Activated B cell treated with CpG ODN at 0.5 μM for 24 hours (primary cell): ENCODE results near the gene ABCA7. TPM values are rescaled to one million over a fixed set of nuclear protein-coding genes. Genes with fewer than 3 reads are reported as not detected.

Source experiments
- ATAC-seq: fragments of 200-7000 bp; cut with Tn5 transposase; one replicate; pipeline ENCODE4 v1.10.0; 2021; ENCODE audit warnings: low read depth, mild to moderate bottlenecking, moderate library complexity
- CTCF ChIA-PET: fragments of 350-600 bp; sonication (Branson Sonifier 250); formaldehyde crosslinking; loops from one replicate; lab custom pipeline; 2021; ENCODE audit warnings: antibody characterized with exemption; lab: Charles Lee
- POLR2A ChIA-PET: fragments of 350-600 bp; sonication (Branson Sonifier 250); formaldehyde crosslinking; loops from one replicate; lab custom pipeline; 2021; ENCODE audit warnings: antibody characterized with exemption; lab: Charles Lee
- DNase-seq: peaks from one replicate; pipeline ENCODE4 v3.0.0; 2022
- H3K27ac Mint-ChIP-seq: one replicate; pipeline ENCODE4 v1.8.0; 2020; ENCODE audit warnings: mixed read lengths
- H3K27me3 Mint-ChIP-seq: one replicate; pipeline ENCODE4 v1.8.0; 2021; ENCODE audit warnings: mixed read lengths
- H3K36me3 Mint-ChIP-seq: one replicate; pipeline ENCODE4 v1.8.0; 2021; ENCODE audit warnings: low read depth, mixed read lengths
- H3K4me1 Mint-ChIP-seq: one replicate; pipeline ENCODE4 v1.8.0; 2021; ENCODE audit warnings: mixed read lengths
- H3K4me3 Mint-ChIP-seq: one replicate; pipeline ENCODE4 v1.8.0; 2020; ENCODE audit warnings: mild to moderate bottlenecking, mixed read lengths
- H3K9me3 Mint-ChIP-seq: one replicate; pipeline ENCODE4 v1.8.0; 2020; ENCODE audit warnings: mixed read lengths
- intact Hi-C: fragments of 100-400 bp; cut with micrococcal nuclease; formaldehyde crosslinking; loops from one replicate; pipeline ENCODE4 v1.15.1; 2024
- total RNA-seq: library from RNA; stranded (reverse); gene quantifications from 2 replicates; pipeline ENCODE4 v1.2.3, GENCODE V29; 2022
- TF ChIP-seq, protein P1 (sequence below): fragments of 200-600 bp; IDR thresholded peaks from one replicate; pipeline ENCODE4 v1.8.0; 2022; ENCODE audit warnings: antibody characterized with exemption, mild to moderate bottlenecking

The ABCA7 gene, protein sequence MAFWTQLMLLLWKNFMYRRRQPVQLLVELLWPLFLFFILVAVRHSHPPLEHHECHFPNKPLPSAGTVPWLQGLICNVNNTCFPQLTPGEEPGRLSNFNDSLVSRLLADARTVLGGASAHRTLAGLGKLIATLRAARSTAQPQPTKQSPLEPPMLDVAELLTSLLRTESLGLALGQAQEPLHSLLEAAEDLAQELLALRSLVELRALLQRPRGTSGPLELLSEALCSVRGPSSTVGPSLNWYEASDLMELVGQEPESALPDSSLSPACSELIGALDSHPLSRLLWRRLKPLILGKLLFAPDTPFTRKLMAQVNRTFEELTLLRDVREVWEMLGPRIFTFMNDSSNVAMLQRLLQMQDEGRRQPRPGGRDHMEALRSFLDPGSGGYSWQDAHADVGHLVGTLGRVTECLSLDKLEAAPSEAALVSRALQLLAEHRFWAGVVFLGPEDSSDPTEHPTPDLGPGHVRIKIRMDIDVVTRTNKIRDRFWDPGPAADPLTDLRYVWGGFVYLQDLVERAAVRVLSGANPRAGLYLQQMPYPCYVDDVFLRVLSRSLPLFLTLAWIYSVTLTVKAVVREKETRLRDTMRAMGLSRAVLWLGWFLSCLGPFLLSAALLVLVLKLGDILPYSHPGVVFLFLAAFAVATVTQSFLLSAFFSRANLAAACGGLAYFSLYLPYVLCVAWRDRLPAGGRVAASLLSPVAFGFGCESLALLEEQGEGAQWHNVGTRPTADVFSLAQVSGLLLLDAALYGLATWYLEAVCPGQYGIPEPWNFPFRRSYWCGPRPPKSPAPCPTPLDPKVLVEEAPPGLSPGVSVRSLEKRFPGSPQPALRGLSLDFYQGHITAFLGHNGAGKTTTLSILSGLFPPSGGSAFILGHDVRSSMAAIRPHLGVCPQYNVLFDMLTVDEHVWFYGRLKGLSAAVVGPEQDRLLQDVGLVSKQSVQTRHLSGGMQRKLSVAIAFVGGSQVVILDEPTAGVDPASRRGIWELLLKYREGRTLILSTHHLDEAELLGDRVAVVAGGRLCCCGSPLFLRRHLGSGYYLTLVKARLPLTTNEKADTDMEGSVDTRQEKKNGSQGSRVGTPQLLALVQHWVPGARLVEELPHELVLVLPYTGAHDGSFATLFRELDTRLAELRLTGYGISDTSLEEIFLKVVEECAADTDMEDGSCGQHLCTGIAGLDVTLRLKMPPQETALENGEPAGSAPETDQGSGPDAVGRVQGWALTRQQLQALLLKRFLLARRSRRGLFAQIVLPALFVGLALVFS (N-terminal part only)
- total RNA-seq: 164 and 188 TPM in 2 replicates

DNA sequence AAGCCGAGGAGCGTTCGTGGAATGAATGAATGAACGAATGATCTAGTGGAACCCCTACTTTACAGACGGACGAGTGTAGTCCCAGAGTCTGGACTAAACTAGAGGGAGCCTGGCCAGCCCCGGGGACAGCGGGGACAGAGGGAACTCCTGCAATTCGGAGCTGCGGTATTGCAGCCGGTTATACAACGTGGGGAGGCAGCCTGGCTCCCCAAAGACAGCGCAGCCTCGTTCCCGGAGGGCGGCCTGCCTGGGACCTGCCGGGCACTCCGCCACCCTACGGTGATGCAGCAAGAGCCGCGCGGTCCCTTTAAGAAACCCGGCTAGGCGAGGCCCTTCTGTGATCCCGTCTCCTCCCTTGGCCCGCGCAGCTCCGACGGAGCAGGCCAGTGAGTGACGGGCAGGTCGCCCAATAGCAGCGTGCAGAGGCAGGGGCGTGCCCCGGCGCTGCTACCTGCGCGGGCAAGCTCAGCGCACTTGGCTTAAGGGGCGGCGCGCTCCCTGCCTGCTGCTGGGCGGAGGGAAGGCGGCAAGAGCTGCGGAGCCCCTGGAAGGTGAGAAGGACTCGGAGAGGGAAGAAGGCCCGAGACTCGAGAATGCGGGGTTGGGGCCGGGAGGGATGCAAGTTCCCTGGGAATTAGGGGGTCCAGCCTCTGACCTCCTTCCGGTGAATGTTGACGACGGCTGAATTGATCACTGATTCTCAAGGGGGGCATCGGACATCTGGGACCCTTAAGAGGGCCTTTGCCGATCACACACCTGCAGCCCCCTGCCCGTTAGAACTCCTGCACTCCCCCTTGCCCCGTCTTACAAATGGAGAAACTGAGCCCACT, at the start of gene ABCA7:
Gene ABCA7 (plus strand): TSS at position 462 of the 830 bp plus-strand sequence. CDS start 1,255 bp downstream, outside the sequence.
- Mint-ChIP-seq H3K4me1 (peaks cover 61% of the 10 kb centered on the region), H3K27me3 (no peaks in the 10 kb centered on the region), H3K27ac (peak within 1 kb of the TSS; percentile 96), H3K9me3 (no peaks in the 10 kb centered on the region), H3K36me3 (peaks cover 52% of the 10 kb centered on the region), H3K4me3 (peak within 1 kb of the TSS; percentile 98)
- TF ChIP-seq, protein P1, sequence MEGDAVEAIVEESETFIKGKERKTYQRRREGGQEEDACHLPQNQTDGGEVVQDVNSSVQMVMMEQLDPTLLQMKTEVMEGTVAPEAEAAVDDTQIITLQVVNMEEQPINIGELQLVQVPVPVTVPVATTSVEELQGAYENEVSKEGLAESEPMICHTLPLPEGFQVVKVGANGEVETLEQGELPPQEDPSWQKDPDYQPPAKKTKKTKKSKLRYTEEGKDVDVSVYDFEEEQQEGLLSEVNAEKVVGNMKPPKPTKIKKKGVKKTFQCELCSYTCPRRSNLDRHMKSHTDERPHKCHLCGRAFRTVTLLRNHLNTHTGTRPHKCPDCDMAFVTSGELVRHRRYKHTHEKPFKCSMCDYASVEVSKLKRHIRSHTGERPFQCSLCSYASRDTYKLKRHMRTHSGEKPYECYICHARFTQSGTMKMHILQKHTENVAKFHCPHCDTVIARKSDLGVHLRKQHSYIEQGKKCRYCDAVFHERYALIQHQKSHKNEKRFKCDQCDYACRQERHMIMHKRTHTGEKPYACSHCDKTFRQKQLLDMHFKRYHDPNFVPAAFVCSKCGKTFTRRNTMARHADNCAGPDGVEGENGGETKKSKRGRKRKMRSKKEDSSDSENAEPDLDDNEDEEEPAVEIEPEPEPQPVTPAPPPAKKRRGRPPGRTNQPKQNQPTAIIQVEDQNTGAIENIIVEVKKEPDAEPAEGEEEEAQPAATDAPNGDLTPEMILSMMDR: no peak
- ChIA-PET CTCF (interaction anchor here (0.6 to 4.2 kb wide), 5 partner anchors 13 to 204 kb away, joined by 3 to 15 read pairs (median 5); partner anchors contain the start of genes ARHGAP45, CNN2 and RNU6-2), POLR2A (interaction anchor here (0.7 to 9.9 kb wide), 25 partner anchors 9 to 235 kb away, joined by 3 to 365 read pairs (median 6); partner anchors contain the start of genes ARHGAP45, CIRBP, CNN2 and FAM174C)
- ATAC-seq (peak; percentile 78), DNase-seq (peak; percentile 99)
- intact Hi-C loops: loop anchor here (1.0 to 2.0 kb wide), 4 partner anchors 17 to 55 kb away; partner anchors contain the start of genes ARHGAP45 and POLR2E

DNA sequence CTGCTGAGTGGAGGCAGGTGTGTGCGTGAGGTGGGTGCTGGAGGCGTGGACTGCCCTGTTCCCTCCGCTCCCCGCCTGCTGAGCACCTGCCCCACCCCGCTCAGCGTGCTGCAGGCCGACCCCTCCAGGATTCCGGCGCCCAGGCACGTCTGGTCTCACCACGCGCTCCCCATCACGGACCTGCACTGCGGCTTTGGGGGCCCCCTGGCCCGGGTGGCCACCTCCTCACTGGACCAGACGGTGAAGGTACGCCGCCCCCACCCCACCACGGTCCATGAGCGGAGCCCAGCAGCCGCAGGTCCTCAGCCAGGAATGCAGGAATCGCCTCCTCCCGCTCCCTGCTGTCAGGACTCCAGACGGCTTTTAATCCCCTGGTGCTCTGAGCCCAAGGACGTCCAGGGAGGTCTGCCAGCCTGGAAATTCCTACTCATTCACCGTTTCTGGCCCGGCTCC, 49.8 kb upstream of the ABCA7 start:
- intact Hi-C loops: no loop called here
- no peaks in the 10 kb centered on the region for H3K9me3 Mint-ChIP-seq
- H3K36me3 Mint-ChIP-seq: peaks cover 45% of the 10 kb centered on the region
- DNase-seq (no peak), ATAC-seq (no peak)
- no peak overlapping the region for H3K27ac Mint-ChIP-seq
- no peaks in the 10 kb centered on the region for H3K27me3 Mint-ChIP-seq
- TF ChIP-seq, protein P1: no peak
- POLR2A ChIA-PET: no interaction called here
- peaks cover 5% of the 10 kb centered on the region for H3K4me1 Mint-ChIP-seq
- CTCF ChIA-PET: no interaction called here
- H3K4me3 Mint-ChIP-seq: no peak overlapping the region

DNA sequence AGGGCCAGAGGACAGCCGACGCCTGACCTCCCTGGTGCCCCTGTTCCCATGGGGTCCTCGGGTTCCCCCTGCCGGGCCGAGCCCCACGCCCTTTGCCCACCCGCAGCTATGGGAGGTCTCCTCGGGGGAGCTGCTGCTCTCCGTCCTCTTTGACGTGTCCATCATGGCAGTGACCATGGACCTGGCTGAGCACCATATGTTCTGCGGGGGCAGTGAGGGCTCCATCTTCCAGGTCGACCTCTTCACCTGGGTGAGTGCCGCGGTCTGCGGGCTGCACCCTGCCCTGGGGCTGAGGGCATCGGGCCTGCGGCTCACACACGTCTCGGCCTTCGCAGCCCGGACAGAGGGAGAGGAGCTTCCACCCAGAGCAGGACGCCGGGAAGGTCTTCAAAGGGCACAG, 49.2 kb upstream of the ABCA7 start:
- DNase-seq (no peak), ATAC-seq (no peak)
- Mint-ChIP-seq H3K9me3 (no peaks in the 10 kb centered on the region), H3K4me3 (no peak overlapping the region), H3K27ac (no peak overlapping the region), H3K27me3 (no peaks in the 10 kb centered on the region), H3K4me1 (peaks cover 3% of the 10 kb centered on the region), H3K36me3 (peaks cover 44% of the 10 kb centered on the region)
- TF ChIP-seq, protein P1: no peak
- intact Hi-C loops: no loop called here
- POLR2A ChIA-PET: no interaction called here
- CTCF ChIA-PET: no interaction called here

DNA sequence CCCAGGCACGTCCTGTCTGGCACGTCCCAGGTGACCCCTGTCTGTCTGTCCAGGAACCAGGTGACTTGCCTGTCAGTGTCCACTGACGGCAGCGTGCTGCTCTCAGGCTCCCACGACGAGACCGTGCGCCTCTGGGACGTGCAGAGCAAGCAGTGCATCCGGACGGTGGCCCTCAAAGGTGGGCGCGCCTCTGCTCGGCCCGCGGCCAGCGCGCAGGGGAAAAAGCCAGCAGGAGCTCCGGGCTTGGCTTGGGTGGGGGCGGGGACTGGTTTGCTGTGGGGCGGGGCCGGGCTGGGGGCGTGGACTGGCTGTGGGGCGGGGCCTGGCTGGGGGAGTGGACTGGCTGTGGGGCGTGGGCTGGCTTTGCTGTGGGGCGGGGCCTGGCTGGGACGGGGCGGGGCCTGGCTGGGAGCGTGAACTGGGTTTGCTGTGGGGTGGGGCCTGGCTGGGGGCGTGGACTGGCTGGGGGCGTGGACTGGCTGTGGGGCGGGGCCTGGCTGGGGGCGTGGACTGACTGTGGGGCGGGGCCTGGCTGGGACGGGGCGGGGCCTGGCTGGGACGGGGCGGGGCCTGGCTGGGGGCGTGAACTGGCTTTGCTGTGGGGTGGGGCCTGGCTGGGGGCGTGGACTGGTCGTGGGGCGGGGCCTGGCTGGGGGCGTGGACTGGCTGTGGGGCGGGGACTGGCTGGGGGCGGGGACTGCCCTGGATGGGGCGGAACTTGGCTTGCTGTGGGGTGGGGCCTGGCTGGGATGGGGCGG, 48.6 kb upstream of the ABCA7 start:
- Mint-ChIP-seq H3K9me3 (no peaks in the 10 kb centered on the region), H3K27ac (no peak overlapping the region), H3K4me3 (no peak overlapping the region), H3K27me3 (peaks cover 1% of the 10 kb centered on the region), H3K4me1 (peaks cover 4% of the 10 kb centered on the region), H3K36me3 (peaks cover 43% of the 10 kb centered on the region)
- DNase-seq (no peak), ATAC-seq (peak; percentile 67)
- intact Hi-C loops: no loop called here
- TF ChIP-seq, protein P1: no peak
- ChIA-PET POLR2A (interaction anchor here (0.6 kb wide), 1 partner anchor 86 kb away, joined by 4 read pairs; no protein-coding TSS in a partner anchor), CTCF (no interaction called here)
